Neuronal stem cell (in vitro differentiated cells): ENCODE data around the gene TRAK1.

ENCODE experiments used
- DNase-seq: peaks from one replicate; pipeline ENCODE4 v3.0.0-alpha.2; 2013; ENCODE audit warnings: low spot score
- H2AFZ ChIP-seq: one replicate; pipeline ENCODE4 v1.6.1; 2013; ENCODE audit warnings: mild to moderate bottlenecking, low read length, inconsistent platforms
- H2AK5ac ChIP-seq: 2 replicates; pipeline ENCODE4 v1.6.1; 2013; ENCODE audit warnings: low read depth, mild to moderate bottlenecking, inconsistent platforms, low read length, moderate library complexity, mixed read lengths
- H2BK120ac ChIP-seq: 2 replicates; pipeline ENCODE4 v1.6.1; 2013; ENCODE audit warnings: low read depth, mild to moderate bottlenecking, inconsistent platforms, low read length, moderate library complexity, mixed read lengths
- H2BK12ac ChIP-seq: one replicate; pipeline ENCODE4 v1.6.1; 2013; ENCODE audit warnings: low read length, inconsistent platforms
- H2BK15ac ChIP-seq: 2 replicates; pipeline ENCODE4 v1.6.1; 2013; ENCODE audit warnings: mild to moderate bottlenecking, low read length, inconsistent platforms, mixed read lengths
- H2BK5ac ChIP-seq: one replicate; pipeline ENCODE4 v1.6.1; 2013; ENCODE audit warnings: inconsistent platforms, mild to moderate bottlenecking, low read length, moderate library complexity
- H3K14ac ChIP-seq: one replicate; pipeline ENCODE4 v1.6.1; 2013; ENCODE audit warnings: low read length, inconsistent platforms
- H3K18ac ChIP-seq: 2 replicates; pipeline ENCODE4 v1.6.1; 2013; ENCODE audit warnings: low read length, inconsistent platforms
- H3K23ac ChIP-seq: 2 replicates; pipeline ENCODE4 v1.6.1; 2013; ENCODE audit warnings: low read depth, mild to moderate bottlenecking, mixed read lengths, low read length, inconsistent platforms; ENCODE audit not compliant: poor library complexity
- H3K27ac ChIP-seq: replicated peaks from 3 replicates; pipeline ENCODE4 v1.5.1; 2013; ENCODE audit warnings: low read length, inconsistent platforms
- H3K27me3 ChIP-seq, 3 experiments: 2 replicates each; pipeline ENCODE4 v1.6.1; 2013; ENCODE audit warnings: low read length in 3 of 3, mild to moderate bottlenecking in 2 of 3, inconsistent platforms in 1 of 3, low read depth in 1 of 3, mixed read lengths in 1 of 3, moderate library complexity in 1 of 3; ENCODE audit not compliant: control insufficient read depth in 3 of 3, insufficient read depth in 3 of 3
- H3K36me3 ChIP-seq, 2 donors: replicated peaks in 1 of 2; 2 replicates each; pipeline ENCODE4 v1.6.1; 2013; ENCODE audit warnings: low read length in 2 of 2; ENCODE audit not compliant: control insufficient read depth in 2 of 2, insufficient read depth in 2 of 2
- H3K4ac ChIP-seq: 2 replicates; pipeline ENCODE4 v1.6.1; 2013; ENCODE audit warnings: inconsistent platforms, mild to moderate bottlenecking, low read length, moderate library complexity
- H3K4me1 ChIP-seq, 2 donors: 1 replicate in 1 of 2; 2 replicates in 1 of 2; pipeline ENCODE4 v1.6.1; 2013; ENCODE audit warnings: low read length in 2 of 2, low read depth in 1 of 2; ENCODE audit not compliant: control insufficient read depth in 2 of 2, insufficient read depth in 1 of 2
- H3K4me2 ChIP-seq: one replicate; pipeline ENCODE4 v1.6.1; 2013; ENCODE audit warnings: mild to moderate bottlenecking, low read length, inconsistent platforms; ENCODE audit not compliant: insufficient read depth, poor library complexity, severe bottlenecking
- H3K4me3 ChIP-seq, 2 donors: 2 replicates each; pipeline ENCODE4 v1.5.1; 2013; ENCODE audit warnings: low read length in 2 of 2, mild to moderate bottlenecking in 2 of 2, inconsistent platforms in 1 of 2, moderate library complexity in 1 of 2
- H3K79me1 ChIP-seq: one replicate; pipeline ENCODE4 v1.6.1; 2013; ENCODE audit warnings: low read depth, mild to moderate bottlenecking, inconsistent platforms, low read length, moderate library complexity
- H3K9ac ChIP-seq: one replicate; pipeline ENCODE4 v1.6.1; 2013; ENCODE audit warnings: mild to moderate bottlenecking, low read depth, low read length, inconsistent platforms; ENCODE audit not compliant: poor library complexity
- H3K9me3 ChIP-seq, 2 donors: replicated peaks in 1 of 2; 2 replicates each; pipeline versions ENCODE3 to v1.6.1; 2013; ENCODE audit warnings: low read length in 2 of 2, mild to moderate bottlenecking in 2 of 2, inconsistent platforms in 1 of 2, low read depth in 1 of 2, mixed read lengths in 1 of 2, moderate library complexity in 1 of 2; ENCODE audit not compliant: control insufficient read depth in 2 of 2, insufficient read depth in 1 of 2
- H4K8ac ChIP-seq: one replicate; pipeline ENCODE4 v1.6.1; 2013; ENCODE audit warnings: low read depth, mild to moderate bottlenecking, inconsistent platforms, low read length, moderate library complexity
- H4K91ac ChIP-seq: one replicate; pipeline ENCODE4 v1.6.1; 2013; ENCODE audit warnings: low read length, low read depth, mild to moderate bottlenecking, inconsistent platforms; ENCODE audit not compliant: poor library complexity
- WGBS, 2 donors: extraction: QIAGEN DNeasy Blood & Tissue Kit; methylation state at CpG; one replicate each; pipeline ENCODE4 v1.1.7; 2013; ENCODE audit warnings: missing lambda C conversion rate in 2 of 2, mixed read lengths in 1 of 2; ENCODE audit not compliant: insufficient read length in 2 of 2, insufficient replicate concordance in 1 of 2; ENCODE audit errors: extremely low coverage in 2 of 2; 5-methylcytosine and 5-hydroxymethylcytosine counted together

The TRAK1 gene

DNA sequence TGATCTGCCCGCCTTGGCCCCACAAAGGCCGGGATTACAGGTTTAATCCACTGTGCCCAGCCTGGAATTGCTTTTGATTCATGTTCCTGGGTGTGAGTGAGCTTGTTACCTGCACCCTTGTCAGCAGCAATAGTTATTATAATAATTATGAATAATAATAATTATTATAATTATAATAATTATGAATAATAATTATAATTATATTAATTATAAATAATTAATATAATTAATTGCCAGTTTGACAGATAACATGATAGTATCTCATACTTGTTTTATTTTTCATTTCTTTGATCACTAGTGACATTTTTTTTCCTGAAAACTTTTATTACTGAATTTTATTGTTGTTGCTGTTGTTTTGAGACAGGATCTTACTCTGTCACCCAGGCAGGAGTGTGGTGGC, 21.1 kb upstream of the TRAK1 start:
- Histone ChIP-seq H2BK5ac (no peak overlapping the region), H2AFZ (no peak overlapping the region), H3K23ac (no peak overlapping the region), H2BK12ac (no peak overlapping the region), H3K18ac (no peak overlapping the region), H4K91ac (no peak overlapping the region), H3K27me3 (no peaks in the 10 kb centered on the region), H3K9ac (no peak overlapping the region), H3K36me3 (no peaks in the 10 kb centered on the region), H2BK120ac (no peak overlapping the region), H2AK5ac (no peak overlapping the region), H2BK15ac (no peak overlapping the region), H3K4ac (no peak overlapping the region), H4K8ac (no peak overlapping the region), H3K4me1 (peaks cover 18 to 57% of the 10 kb centered on the region in 2 donors), H3K9me3 (no peaks in the 10 kb centered on the region), H3K14ac (no peak overlapping the region), H3K79me1 (peaks cover 10% of the 10 kb centered on the region), H3K4me3 (no peak overlapping the region), H3K27ac (no peak overlapping the region), H3K4me2 (no peak overlapping the region)
- DNase-seq = no peak
- no CpG with 5 or more reads among the region's 2 CpGs for WGBS, 2 donors

DNA sequence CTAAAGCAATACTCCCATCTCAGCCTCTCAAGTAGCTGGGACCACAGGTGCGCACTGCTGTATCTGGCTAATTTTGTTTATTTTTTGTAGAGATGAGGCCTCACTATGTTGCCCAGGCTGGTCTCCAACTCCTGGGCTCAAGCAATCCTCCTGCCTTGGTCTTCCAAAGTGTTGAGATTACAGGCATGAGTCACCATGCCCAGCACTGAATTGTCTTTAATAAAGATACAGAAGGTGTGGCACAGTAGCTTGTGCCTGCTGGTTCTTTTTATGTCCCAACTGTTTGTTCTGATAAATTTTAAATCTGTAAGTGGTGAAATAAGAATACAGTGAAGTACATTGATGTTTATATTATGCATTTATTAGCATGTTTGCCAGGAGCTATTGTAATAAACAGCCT, 20.6 kb upstream of the TRAK1 start:
- no peak overlapping the region for H2AFZ ChIP-seq
- no peaks in the 10 kb centered on the region for H3K27me3 ChIP-seq
- H4K91ac ChIP-seq = no peak overlapping the region
- peaks cover 18 to 57% of the 10 kb centered on the region in 2 donors for H3K4me1 ChIP-seq
- H3K4me3 ChIP-seq = no peak overlapping the region
- no peak overlapping the region for H3K23ac ChIP-seq
- no peak overlapping the region for H2BK12ac ChIP-seq
- no peak overlapping the region for H2BK15ac ChIP-seq
- H4K8ac ChIP-seq = no peak overlapping the region
- no peak overlapping the region for H2AK5ac ChIP-seq
- H3K9me3 ChIP-seq = peaks cover 0 to 3% of the 10 kb centered on the region in 2 donors
- no peaks in the 10 kb centered on the region for H3K36me3 ChIP-seq
- no peak overlapping the region for H3K27ac ChIP-seq
- no peak overlapping the region for H2BK5ac ChIP-seq
- H3K14ac ChIP-seq = no peak overlapping the region
- no peak overlapping the region for H3K18ac ChIP-seq
- no peak overlapping the region for H3K4ac ChIP-seq
- no CpG with 5 or more reads among the region's 1 CpG for WGBS, 2 donors
- no peak for DNase-seq
- H3K79me1 ChIP-seq = peaks cover 10% of the 10 kb centered on the region
- H2BK120ac ChIP-seq = no peak overlapping the region
- H3K9ac ChIP-seq = no peak overlapping the region
- H3K4me2 ChIP-seq = no peak overlapping the region

DNA sequence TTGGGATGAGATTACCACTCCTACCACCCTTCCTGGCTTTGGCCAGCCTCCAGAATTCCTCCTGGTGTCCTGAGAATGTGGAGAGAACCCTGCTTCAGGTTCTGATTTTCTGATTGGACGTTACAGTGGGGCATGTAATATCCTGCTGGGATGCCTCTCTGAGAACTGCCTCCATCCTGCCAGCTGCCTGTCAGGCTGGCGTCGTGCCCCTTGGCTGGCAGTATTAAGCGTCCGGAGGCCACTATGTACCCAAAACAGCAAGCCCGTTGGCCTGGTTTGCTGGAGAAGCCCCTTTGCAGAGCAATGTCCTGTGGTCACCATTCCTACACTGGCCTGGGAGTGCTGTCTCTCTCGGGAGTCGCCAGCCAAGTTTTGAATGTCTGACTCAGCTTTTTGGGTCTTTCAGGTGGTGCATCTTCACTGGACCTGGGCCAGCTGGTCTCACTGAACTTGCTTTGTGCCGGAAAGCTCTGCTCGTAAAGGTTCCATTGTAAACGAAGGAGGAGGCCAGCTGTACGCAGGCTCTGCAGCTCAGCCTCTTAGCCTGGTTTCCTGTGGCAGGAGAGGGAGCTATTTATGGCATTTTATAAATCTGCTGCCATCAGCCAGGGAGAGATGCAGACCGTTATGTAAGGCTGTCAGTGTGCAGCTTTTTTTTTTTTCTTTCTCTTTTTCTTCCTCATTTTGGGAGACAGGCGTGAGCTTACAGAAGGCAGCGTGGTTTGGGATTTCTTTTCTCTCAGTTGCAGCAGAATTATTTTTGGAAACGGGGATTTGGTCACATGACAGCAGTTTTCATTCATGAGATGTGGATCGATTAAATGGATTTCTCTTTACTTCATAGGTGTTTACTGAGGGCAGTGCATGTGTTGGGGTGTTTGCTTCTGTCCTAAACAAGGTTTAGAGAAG, 19.0 kb upstream of the TRAK1 start:
- Histone ChIP-seq H3K36me3 (no peaks in the 10 kb centered on the region), H2BK5ac (no peak overlapping the region), H3K4me1 (peaks cover 13 to 46% of the 10 kb centered on the region in 2 donors), H3K79me1 (peaks cover 6% of the 10 kb centered on the region), H3K4me2 (no peak overlapping the region), H3K27ac (peak overlapping the region; percentile 42), H3K4me3 (no peak overlapping the region), H3K14ac (no peak overlapping the region), H4K8ac (no peak overlapping the region), H2AK5ac (peak overlapping the region; percentile 65), H2BK120ac (no peak overlapping the region), H3K9me3 (peaks cover 0 to 11% of the 10 kb centered on the region in 2 donors), H2BK12ac (no peak overlapping the region), H3K4ac (no peak overlapping the region), H3K18ac (peak overlapping the region; percentile 25), H2AFZ (no peak overlapping the region), H3K27me3 (no peaks in the 10 kb centered on the region), H3K23ac (no peak overlapping the region), H3K9ac (no peak overlapping the region), H4K91ac (no peak overlapping the region), H2BK15ac (no peak overlapping the region)
- DNase-seq = no peak
- no CpG with 5 or more reads among the region's 17 CpGs for WGBS, 2 donors

DNA sequence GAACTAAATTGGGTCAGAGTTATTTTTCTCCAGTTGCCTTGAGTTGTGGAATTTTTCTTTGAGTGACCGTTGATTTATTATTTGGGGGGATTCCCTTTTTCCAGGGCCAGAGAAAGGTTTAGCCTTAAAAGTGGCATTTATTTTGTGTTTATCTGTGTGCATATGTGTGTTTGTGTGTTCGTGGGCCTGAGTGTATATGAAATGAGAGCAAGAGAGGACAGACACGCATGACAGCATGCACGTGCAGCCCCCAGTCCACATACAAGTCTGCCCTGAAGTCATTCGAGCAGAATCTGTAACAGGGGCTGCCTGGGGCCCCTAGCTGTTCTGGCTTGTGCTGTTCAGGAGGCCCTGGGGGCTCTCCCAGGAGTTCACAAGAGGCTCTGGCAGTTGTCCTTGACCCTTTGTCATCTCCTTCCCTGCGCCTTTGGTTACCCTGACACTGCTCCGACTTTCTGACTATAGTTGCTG, 18.3 kb upstream of the TRAK1 start:
- Histone ChIP-seq H2BK120ac (no peak overlapping the region), H4K91ac (no peak overlapping the region), H3K9ac (no peak overlapping the region), H3K79me1 (peaks cover 6% of the 10 kb centered on the region), H3K36me3 (no peaks in the 10 kb centered on the region), H3K4me2 (no peak overlapping the region), H3K14ac (no peak overlapping the region), H3K27ac (no peak overlapping the region), H3K9me3 (peaks cover 2 to 13% of the 10 kb centered on the region in 2 donors), H2BK15ac (no peak overlapping the region), H3K18ac (no peak overlapping the region), H3K4ac (no peak overlapping the region), H2AFZ (no peak overlapping the region), H2BK12ac (no peak overlapping the region), H3K4me3 (no peak overlapping the region), H2AK5ac (no peak overlapping the region), H4K8ac (no peak overlapping the region), H3K27me3 (no peaks in the 10 kb centered on the region), H3K23ac (no peak overlapping the region), H2BK5ac (no peak overlapping the region), H3K4me1 (peaks cover 13 to 39% of the 10 kb centered on the region in 2 donors)
- no CpG with 5 or more reads among the region's 7 CpGs for whole genome bisulfite sequencing, 2 donors
- DNase-seq = no peak
